Activated CD4-positive, CD25-positive, alpha-beta regulatory T cell treated with anti-CD3 and anti-CD28 coated beads, Interleukin-2, amount 50 U/mL, for 16 hours (primary cell): ENCODE results near the gene CD48.
"Not testable (repeated sequence)": the region's sequence is repeated elsewhere in the genome, so short reads cannot be mapped to it uniquely, and the experiment has no call there.

Experiments used
- DNase-seq: peaks from one replicate; pipeline ENCODE4 v3.0.0-alpha.2; 2020; ENCODE audit warnings: low read depth, low spot score

Gene CD48

DNA sequence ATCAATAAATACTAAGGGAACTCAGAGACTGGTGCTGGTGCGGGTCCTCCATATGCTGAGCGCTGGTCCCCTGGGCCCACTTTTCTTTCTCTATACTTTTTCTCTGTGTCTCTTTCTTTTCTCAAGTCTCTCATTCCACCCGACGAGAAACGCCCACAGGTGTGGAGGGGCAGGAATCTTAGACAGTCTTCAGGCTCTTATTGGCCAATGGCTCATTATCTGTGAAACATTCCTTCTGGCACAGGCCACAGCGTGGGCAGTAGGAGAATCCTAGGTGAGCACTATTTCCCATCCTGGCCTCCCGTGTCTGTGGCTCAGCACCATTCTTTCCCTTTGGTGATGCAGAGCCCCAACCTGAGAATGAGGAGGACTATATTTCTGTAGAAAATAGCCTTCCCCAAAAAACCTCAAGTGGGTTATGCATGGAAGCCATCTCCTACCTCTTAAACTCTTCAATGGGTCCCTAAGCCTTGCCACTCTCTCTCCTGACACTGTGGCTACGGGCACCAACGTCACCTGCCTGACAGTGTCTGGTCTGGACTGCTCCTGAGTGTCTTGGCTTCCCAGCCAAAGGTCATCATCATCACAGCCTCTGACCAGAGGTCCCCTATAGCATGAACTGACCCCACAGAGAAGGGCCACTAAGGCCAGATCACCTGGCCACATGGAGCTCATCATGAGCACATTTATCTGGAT is 58.5 kb downstream of the CD48 start:
- no peak for DNase-seq

GRCh38 chr1:160652065-160652641 is 59.5 kb downstream of the CD48 start:
- DNase-seq = not testable (repeated sequence)

DNA sequence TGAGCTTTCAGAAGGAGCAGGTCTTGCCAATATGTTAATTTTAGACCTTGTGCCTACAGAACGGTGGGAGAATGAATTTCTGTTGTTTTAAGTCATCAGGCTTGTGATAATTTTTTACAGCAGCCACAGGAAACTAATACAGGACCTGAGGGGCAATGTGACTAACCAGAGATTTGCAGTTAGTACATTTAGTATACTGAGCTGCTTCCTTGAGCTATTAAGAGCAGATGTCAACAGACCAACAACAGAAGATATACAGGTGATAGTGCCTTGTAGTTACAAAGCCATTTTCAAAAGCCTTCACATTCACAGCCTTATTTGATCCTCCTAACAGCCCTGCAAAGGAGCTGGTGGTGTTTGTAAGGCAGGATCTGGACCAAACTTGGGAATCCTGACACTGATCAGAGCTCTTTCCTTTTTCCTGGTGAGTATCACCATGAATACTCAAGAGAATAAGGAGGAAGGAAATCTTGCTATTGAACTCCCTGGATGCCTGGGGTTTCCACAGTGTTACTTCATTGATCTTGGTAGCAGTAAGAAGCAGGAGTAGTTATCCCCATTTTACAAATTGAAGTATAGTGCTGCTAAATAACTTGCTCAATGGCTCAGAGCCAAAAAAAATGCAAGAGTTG is 60.1 kb downstream of the CD48 start:
- DNase-seq = no peak

- DNase-seq = no peak
Observed at GRCh38 chr1:160647329-160647720, 64.3 kb downstream of the CD48 start.

DNA sequence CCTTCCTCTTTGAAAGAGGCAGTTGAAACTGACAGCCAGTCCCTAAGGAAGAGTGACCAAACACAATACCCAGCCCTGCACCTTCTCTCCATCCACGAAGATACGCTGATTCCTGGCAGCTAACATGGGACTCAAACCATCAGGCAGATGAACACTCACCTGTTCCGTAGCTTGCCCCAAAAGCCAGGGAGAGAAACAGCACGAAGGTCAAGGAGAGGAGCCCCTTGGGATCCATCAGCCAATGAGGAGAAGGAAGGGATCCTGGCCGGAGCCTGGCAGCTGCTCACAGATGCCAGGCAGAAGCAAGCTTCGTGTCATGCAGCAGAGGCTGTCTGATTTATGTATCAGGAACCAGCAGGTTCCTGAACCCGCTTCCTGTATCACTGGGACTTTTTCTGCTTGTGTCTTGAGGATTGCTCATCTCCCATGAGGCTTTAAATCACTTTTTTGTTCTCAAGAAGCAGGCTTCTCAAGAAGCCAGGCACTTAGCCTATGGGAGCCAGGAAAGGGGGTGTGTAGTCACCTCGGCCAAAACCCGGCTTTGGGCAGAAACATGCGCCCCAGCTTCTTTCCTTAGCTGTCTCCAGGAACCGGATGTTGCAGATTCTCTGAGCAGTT is 64.8 kb downstream of the CD48 start, which contains the start of gene SLAMF1:
SLAMF1 (minus strand) TSS at position 334 of the 618 bp plus-strand sequence; CDS start at position 235, 99 bp downstream.
- no peak for DNase-seq

GRCh38 chr1:160646180-160646579 is 65.4 kb downstream of the CD48 start:
- no peak for DNase-seq

GRCh38 chr1:160645386-160646130 is 66.1 kb downstream of the CD48 start:
- no peak for DNase-seq

GRCh38 chr1:160644399-160644798 is 67.2 kb downstream of the CD48 start:
- DNase-seq = no peak

GRCh38 chr1:160643138-160643537 is 68.5 kb downstream of the CD48 start:
- DNase-seq = no peak

DNA sequence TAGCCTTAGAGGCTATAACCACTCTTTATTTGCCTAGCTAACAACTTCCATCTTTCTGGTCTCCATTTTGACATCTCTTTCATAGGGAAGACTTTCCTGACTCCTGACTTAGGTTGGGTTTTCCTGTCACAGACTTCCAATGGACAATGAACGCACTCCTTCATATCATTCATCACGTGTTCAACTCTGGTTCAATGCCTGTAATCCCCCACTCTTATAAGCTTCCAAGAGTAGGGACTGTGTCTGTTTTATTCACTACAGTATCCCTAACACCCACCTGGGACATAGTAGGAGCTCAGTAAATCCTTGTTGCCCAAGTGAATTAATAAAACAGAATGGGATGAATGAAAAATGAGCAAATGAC is 69.4 kb downstream of the CD48 start:
- DNase-seq = no peak

DNA sequence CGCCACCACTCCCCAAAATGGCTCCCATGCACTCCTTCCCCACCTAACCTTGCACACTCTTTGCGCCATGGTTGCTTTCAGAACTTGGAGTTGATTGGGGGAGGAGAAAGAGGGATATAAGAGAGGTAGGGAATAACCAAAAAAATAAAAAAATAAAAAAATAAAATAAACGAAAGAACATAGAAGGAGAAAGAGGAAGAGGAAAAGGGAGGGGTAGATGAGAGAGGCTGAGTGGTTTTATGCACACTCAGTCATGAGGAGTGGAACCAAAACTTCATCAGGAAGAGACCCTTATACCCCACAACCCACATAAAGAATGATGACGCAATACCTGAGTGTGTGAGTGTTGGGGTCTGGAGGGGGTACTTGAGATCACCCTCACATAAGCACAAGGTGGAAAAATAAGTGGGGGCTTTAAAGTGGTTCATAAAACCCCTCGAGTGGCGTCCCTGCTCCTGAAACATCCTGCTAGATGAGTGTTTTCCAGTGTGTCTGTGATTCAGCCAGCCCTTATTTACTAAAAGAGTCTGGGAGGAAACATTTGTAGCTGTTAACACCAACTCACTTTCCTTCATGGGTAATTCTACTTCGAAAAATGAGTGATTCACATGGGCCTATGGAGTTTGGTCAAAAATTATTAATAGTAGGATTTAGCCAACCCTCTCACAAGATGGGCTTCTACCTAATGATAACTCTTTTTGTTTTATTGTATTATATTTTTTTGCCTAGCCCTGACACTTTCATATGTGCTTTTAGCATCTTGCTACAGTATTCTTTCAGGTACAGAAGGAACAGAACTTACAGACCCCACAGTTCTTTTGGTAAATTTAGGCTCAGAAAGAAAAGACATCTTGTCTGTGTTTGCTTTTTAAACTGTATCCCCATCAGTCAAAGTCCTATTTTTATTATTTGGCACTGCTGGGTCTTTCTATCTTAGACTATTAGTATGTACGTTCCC is 70.0 kb downstream of the CD48 start:
- DNase-seq = no peak

GRCh38 chr1:160640359-160641123 is 71.1 kb downstream of the CD48 start:
- DNase-seq = no peak

DNA sequence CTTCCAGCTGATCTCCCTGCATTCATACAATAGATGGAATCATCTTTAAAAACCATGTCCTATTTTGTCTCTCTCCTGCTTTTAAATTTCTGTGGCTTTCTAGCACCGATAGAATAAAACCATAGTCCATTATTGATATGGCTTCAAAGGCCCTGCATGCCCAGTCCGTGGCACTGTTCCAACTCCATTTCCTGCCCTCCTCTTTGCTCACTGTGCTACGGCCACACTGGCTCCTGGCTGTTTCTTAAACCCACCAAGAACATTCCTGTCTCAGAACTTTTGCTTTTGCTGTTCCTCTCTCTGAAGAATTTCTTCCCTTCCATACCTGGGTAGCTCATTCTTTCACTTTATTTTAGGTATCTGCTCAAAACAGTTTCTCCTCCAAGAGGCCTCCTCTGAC is 72.0 kb downstream of the CD48 start:
- DNase-seq = no peak

GRCh38 chr1:160638926-160639325 is 72.7 kb downstream of the CD48 start:
- DNase-seq = no peak

DNA sequence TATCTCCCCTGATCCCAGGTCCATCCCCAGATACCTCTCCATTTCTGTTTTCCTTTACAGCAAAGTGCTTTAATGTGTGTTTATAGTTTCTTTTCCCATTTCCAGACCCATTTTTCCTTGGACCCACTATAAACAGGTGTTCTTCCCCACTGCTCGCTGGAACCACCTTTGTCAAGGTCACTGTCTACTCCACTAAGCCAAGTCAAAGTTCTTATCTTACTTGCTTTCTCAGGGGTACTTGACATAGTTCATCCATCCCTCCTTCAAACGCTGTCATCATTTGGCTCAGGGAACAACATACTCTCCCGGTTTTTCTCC is 73.1 kb downstream of the CD48 start:
- no peak for DNase-seq

DNA sequence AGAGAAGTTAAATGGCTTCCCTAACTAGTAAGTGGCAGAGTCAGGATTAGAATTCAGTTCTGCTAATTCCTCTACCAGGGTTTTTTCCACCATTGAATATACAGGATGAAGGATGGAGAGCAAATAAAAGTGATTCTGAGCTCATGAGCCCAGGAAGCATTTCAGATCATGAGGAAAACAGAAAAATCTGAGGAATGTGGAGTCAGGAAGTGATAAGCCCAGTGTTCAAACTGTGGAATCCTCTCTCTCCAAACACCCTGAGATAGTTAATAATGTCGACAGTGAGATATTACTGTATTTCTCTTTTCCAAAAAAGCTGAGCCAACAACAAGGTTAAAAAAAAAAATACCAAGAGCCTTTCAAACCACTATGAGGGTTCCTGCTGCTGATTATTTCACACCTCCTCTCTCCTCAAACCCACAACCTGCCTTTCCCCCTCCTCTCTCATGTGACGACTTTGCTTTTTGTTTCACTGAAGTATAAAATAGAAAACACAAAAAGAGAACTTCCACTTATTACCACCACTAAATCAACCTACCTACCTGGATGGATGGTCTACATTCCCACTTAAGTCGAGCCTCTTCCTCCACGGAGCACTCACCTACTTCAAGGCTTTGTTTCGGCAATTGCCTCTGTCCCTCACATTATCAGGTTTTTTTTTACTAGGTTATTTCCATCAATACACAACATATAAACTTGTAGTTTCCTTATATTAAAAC is 73.6 kb downstream of the CD48 start:
- DNase-seq = no peak

- no peak for DNase-seq
Observed at GRCh38 chr1:160637065-160637464, 74.6 kb downstream of the CD48 start.

DNA sequence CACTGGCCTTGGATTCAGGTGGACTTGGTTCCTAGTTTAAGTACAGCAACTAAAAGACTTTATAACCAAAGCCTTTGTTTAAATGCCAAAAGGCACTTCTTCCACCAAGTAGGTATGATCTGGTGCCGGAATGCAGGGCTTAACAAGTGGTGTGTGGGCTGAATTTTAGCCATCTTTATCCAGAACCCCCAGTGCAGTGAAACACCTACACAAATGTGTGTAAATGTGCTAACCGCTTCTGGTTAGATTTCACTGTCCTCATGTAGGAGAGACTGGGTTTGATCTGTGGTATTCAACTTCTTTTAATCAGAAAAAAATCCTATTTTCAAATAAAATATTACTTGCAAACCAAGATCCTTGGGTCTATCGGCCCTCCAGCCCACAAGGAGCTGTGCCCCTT is 75.1 kb downstream of the CD48 start:
- no peak for DNase-seq

- no peak for DNase-seq
Observed at GRCh38 chr1:160636076-160636475, 75.5 kb downstream of the CD48 start.
